Measurements from ENCODE around the gene NKAPL.
"Not testable (repeated sequence)": the region's sequence is repeated elsewhere in the genome, so short reads cannot be mapped to it uniquely, and the experiment has no call there.

NKAPL gene

GRCh38 chr6:28296520-28297060 is 37.5 kb downstream of the NKAPL start:
- no peak for DNase-seq (ENCODE audit: low read depth in 1 of 2, low spot score in 1 of 2)

DNA sequence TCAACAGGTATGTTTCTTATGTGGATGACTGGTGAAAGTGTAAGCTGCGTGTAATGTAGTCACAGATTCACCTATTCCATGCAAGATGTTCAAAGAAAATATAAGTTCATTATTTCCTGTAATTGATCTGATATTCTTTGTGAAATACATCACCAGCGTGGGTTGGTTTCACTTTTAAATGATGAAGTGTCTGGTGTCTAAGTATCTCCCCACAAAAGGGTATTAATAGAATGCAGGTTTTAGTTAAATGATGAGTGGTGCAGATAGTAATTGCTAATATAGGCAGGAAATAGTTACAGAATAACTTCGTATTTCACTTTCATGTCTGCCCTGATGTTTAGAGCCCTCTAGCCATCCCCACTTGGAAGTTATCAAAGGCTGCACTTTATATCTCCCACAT is 44.5 kb downstream of the NKAPL start:
- DNase-seq (ENCODE audit: low read depth in 1 of 2, low spot score in 1 of 2): no peak

GRCh38 chr6:28306363-28306762 is 47.3 kb downstream of the NKAPL start:
- not testable (repeated sequence) for DNase-seq (ENCODE audit: low read depth in 1 of 2, low spot score in 1 of 2)

Measured in stimulated activated CD4-positive, alpha-beta T cell treated with anti-CD3 and anti-CD28 coated beads, Interleukin-15, amount 100 ng/mL, for 1 hour (primary cell).